Measurements from ENCODE around the gene MYOM1.
A peak's percentile ranks its signal among the peaks of the same experiment; 100 is the strongest.
"Not testable (repeated sequence)": the region's sequence is repeated elsewhere in the genome, so short reads cannot be mapped to it uniquely, and the experiment has no call there.

The MYOM1 gene

DNA sequence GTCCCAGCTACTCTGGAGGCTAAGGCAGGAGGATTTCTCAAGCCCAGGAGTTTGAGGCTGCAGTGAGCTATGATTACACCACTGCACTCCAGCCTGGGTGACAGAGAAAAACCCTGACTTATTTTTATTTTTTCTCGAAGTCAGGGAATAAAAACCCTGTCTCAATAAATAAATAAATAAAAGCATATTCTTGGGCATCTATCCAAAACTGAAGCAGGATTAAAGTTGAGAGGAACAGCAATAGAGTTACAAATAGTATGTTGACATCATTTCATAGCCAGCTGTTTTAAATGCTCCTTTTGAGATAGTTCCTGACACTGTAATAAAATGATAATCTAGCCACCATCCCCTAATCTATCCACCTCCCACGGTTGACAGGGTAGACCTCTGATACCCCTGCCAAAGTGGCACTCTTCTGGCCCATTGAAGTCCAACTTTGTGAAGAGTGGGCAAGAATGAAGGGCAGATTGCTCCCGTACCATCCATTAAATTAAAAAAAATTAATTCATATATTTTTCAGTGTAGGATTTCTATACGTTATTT, 164.5 kb downstream of the MYOM1 start:
- Histone ChIP-seq H3K4me2 (no peak overlapping the region), H3K27me3 (no peaks in the 10 kb centered on the region), H3K27ac (no peak overlapping the region), H3K36me3 (no peaks in the 10 kb centered on the region), H3K9me3 (peaks cover 18% of the 10 kb centered on the region), H4K20me1 (no peaks in the 10 kb centered on the region), H3K4me3 (no peak overlapping the region), H3K9ac (no peak overlapping the region), H3K4me1 (peaks cover 44% of the 10 kb centered on the region)
- TF ChIP-seq Cebpa-rat (IDR thresholded peaks at IDR 0.05): no peak

GRCh38 chr18:3054780-3055179, 165.0 kb downstream of the MYOM1 start:
- H3K27me3 ChIP-seq: no peaks in the 10 kb centered on the region
- H3K4me2 ChIP-seq: no peak overlapping the region
- H3K9ac ChIP-seq: no peak overlapping the region
- no peak overlapping the region for H3K4me3 ChIP-seq
- H3K9me3 ChIP-seq: peaks cover 18% of the 10 kb centered on the region
- peaks cover 39% of the 10 kb centered on the region for H3K4me1 ChIP-seq
- H3K36me3 ChIP-seq: no peaks in the 10 kb centered on the region
- TF ChIP-seq Cebpa-rat (IDR thresholded peaks at IDR 0.05): no peak
- H3K27ac ChIP-seq: no peak overlapping the region
- no peaks in the 10 kb centered on the region for H4K20me1 ChIP-seq

DNA sequence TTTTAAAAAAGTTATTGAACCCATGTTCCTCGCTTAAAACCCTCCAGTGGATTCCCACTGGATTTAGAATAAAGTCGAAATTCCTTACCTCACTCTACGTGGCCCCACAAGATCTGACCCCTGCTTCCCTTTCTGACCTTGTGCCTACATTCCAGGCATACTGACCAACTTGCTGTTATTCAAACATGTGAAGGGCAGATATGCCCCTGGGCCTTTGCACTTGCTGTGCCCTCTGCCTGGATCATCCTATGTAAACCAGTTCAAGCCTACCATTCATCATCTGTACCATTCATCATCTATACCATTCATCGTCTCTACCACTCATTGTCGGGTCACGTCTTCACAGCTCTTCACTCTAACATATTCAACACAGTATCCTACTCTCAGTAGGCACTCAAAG, 165.6 kb downstream of the MYOM1 start:
- TF ChIP-seq Cebpa-rat (IDR thresholded peaks at IDR 0.05): no peak
- no peak overlapping the region for H3K4me3 ChIP-seq
- H3K27me3 ChIP-seq: no peaks in the 10 kb centered on the region
- no peak overlapping the region for H3K4me2 ChIP-seq
- peaks cover 39% of the 10 kb centered on the region for H3K4me1 ChIP-seq
- no peaks in the 10 kb centered on the region for H4K20me1 ChIP-seq
- peaks cover 18% of the 10 kb centered on the region for H3K9me3 ChIP-seq
- H3K36me3 ChIP-seq: no peaks in the 10 kb centered on the region
- H3K27ac ChIP-seq: no peak overlapping the region
- no peak overlapping the region for H3K9ac ChIP-seq

GRCh38 chr18:3053081-3053480, 166.7 kb downstream of the MYOM1 start:
- no peak for TF ChIP-seq Cebpa-rat (IDR thresholded peaks at IDR 0.05)
- Histone ChIP-seq H3K4me2 (no peak overlapping the region), H3K9ac (no peak overlapping the region), H3K27ac (no peak overlapping the region), H3K36me3 (no peaks in the 10 kb centered on the region), H3K4me1 (peaks cover 33% of the 10 kb centered on the region), H3K4me3 (no peak overlapping the region), H3K27me3 (no peaks in the 10 kb centered on the region), H3K9me3 (peaks cover 18% of the 10 kb centered on the region), H4K20me1 (no peaks in the 10 kb centered on the region)

GRCh38 chr18:3052411-3052758, 167.4 kb downstream of the MYOM1 start:
- no peak for TF ChIP-seq Cebpa-rat (IDR thresholded peaks at IDR 0.05)
- peaks cover 18% of the 10 kb centered on the region for H3K9me3 ChIP-seq
- no peak overlapping the region for H3K27ac ChIP-seq
- no peaks in the 10 kb centered on the region for H3K36me3 ChIP-seq
- H3K27me3 ChIP-seq: no peaks in the 10 kb centered on the region
- no peak overlapping the region for H3K9ac ChIP-seq
- H3K4me2 ChIP-seq: no peak overlapping the region
- H4K20me1 ChIP-seq: no peaks in the 10 kb centered on the region
- no peak overlapping the region for H3K4me3 ChIP-seq
- peaks cover 26% of the 10 kb centered on the region for H3K4me1 ChIP-seq

- no peak overlapping the region for H3K4me2 ChIP-seq
- H3K9ac ChIP-seq: no peak overlapping the region
These were observed 167.9 kb downstream of the MYOM1 start for GRCh38 chr18:3051718-3052410.

DNA sequence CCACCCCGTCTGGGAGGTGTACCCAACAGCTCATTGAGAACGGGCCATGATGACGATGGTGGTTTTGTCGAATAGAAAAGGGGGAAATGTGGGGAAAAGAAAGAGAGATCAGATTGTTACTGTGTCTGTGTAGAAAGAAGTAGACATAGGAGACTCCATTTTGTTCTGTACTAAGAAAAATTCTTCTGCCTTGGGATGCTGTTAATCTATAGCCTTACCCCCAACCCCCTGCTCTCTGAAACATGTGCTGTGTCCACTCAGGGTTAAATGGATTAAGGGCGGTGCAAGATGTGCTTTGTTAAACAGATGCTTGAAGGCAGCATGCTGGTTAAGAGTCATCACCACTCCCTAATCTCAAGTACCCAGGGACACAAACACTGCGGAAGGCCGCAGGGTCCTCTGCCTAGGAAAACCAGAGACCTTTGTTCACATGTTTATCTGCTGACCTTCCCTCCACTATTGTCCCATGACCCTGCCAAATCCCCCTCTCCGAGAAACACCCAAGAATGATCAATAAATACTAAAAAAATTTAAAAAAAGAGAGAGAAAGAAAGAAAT, 169.8 kb downstream of the MYOM1 start:
- not testable (repeated sequence) for H3K4me3 ChIP-seq, H3K9ac ChIP-seq, H3K27ac ChIP-seq, H4K20me1 ChIP-seq, H3K36me3 ChIP-seq, H3K27me3 ChIP-seq
- H3K4me2 ChIP-seq: peak overlapping the region; percentile 28
- peaks cover 17% of the 10 kb centered on the region for H3K4me1 ChIP-seq
- peaks cover 18% of the 10 kb centered on the region for H3K9me3 ChIP-seq

More at GRCh38 chr18:3051718-3052410, 167.9 kb downstream of the MYOM1 start:
- no peaks in the 10 kb centered on the region for H4K20me1 ChIP-seq
- H3K4me3 ChIP-seq: no peak overlapping the region
- no peaks in the 10 kb centered on the region for H3K36me3 ChIP-seq
- peaks cover 18% of the 10 kb centered on the region for H3K9me3 ChIP-seq
- TF ChIP-seq Cebpa-rat (IDR thresholded peaks at IDR 0.05): no peak
- no peaks in the 10 kb centered on the region for H3K27me3 ChIP-seq
- peaks cover 20% of the 10 kb centered on the region for H3K4me1 ChIP-seq
- H3K27ac ChIP-seq: no peak overlapping the region

- no peak for TF ChIP-seq Cebpa-rat (IDR thresholded peaks at IDR 0.05)
- Histone ChIP-seq H3K9ac (no peak overlapping the region), H3K27ac (no peak overlapping the region), H3K9me3 (peaks cover 17% of the 10 kb centered on the region), H3K4me3 (no peak overlapping the region), H4K20me1 (no peaks in the 10 kb centered on the region), H3K27me3 (no peaks in the 10 kb centered on the region), H3K4me1 (peaks cover 17% of the 10 kb centered on the region), H3K36me3 (no peaks in the 10 kb centered on the region), H3K4me2 (no peak overlapping the region)
These were observed 170.9 kb downstream of the MYOM1 start for GRCh38 chr18:3048820-3049349.

DNA sequence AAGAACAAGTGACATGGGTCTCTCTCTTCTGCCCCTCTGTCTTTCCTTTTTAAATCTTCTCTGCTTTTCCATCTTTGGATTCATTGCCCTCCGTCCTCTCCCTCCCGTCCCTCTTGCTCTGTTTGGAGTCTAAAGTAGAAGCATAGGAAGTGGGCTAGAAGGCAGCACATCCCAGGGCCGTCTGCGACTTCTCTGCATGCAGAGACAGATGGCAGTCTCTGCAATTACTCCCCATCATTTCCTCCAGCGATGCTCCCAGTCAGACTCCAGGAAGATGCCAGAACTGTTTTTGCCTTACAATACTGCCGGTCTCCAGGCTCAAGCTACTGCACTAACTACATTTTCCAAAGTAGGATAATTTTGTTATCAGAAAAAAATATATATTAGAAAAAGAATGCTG, 171.6 kb downstream of the MYOM1 start:
- Histone ChIP-seq H3K27me3 (no peaks in the 10 kb centered on the region), H3K9me3 (peaks cover 9% of the 10 kb centered on the region), H3K36me3 (no peaks in the 10 kb centered on the region), H4K20me1 (no peaks in the 10 kb centered on the region), H3K4me3 (no peak overlapping the region), H3K4me2 (no peak overlapping the region), H3K4me1 (peaks cover 17% of the 10 kb centered on the region), H3K9ac (no peak overlapping the region), H3K27ac (no peak overlapping the region)
- TF ChIP-seq Cebpa-rat (IDR thresholded peaks at IDR 0.05): no peak

GRCh38 chr18:3046216-3046808, 173.5 kb downstream of the MYOM1 start:
- Histone ChIP-seq H3K27me3 (no peaks in the 10 kb centered on the region), H3K9me3 (no peaks in the 10 kb centered on the region), H3K4me1 (peaks cover 10% of the 10 kb centered on the region), H3K9ac (no peak overlapping the region), H3K4me2 (no peak overlapping the region), H3K4me3 (no peak overlapping the region), H4K20me1 (no peaks in the 10 kb centered on the region), H3K36me3 (no peaks in the 10 kb centered on the region), H3K27ac (no peak overlapping the region)
- TF ChIP-seq Cebpa-rat (IDR thresholded peaks at IDR 0.05): no peak
